K562 (cell line): ENCODE results near the gene CBX3. TPM values are rescaled to one million over a fixed set of nuclear protein-coding genes. Genes with fewer than 3 reads are reported as not detected.

Experiments
- EWSR1 ChIP-seq: fragments of 450-650 bp; IDR thresholded peaks from 2 replicates; pipeline ENCODE4 v1.6.1; 2018; ENCODE audit warnings: borderline replicate concordance, mild to moderate bottlenecking, low read depth, moderate library complexity; ENCODE audit not compliant: partially characterized antibody
- FOXA3 ChIP-seq, 2 experiments: fragments of 450-650 bp in 1 of 2; sonication (generic) in 1 of 2; formaldehyde crosslinking; IDR thresholded peaks in 1 of 2; conservative IDR thresholded peaks in 1 of 2; 2 replicates each; pipeline versions ENCODE4 v1.4.0 to v1.8.0; 2020 to 2022; ENCODE audit warnings: mild to moderate bottlenecking in 2 of 2, missing genetic modification reagents in 1 of 2
- FOXK1 ChIP-seq: sonication (generic); formaldehyde crosslinking; IDR thresholded peaks from 2 replicates; pipeline ENCODE4 v1.8.0; 2022; ENCODE audit warnings: missing genetic modification reagents, mild to moderate bottlenecking, borderline replicate concordance
- GATAD2B ChIP-seq: fragments of 450-650 bp; IDR thresholded peaks from 2 replicates; pipeline ENCODE4 v1.6.1; 2017; ENCODE audit warnings: mild to moderate bottlenecking, borderline replicate concordance
- HNRNPK ChIP-seq: fragments of 200-400 bp; formaldehyde crosslinking; IDR thresholded peaks from one replicate; pipeline ENCODE4 v1.6.1; 2018; ENCODE audit warnings: mild to moderate bottlenecking, low read depth, low read length; ENCODE audit not compliant: poor library complexity, severe bottlenecking
- ILF3 ChIP-seq: fragments of 450-650 bp; IDR thresholded peaks from 2 replicates; pipeline ENCODE4 v1.6.1; 2018; ENCODE audit warnings: antibody characterized with exemption, mild to moderate bottlenecking, moderate library complexity, borderline replicate concordance
- MTA3 ChIP-seq: fragments of 450-650 bp; formaldehyde crosslinking; IDR thresholded peaks from 2 replicates; pipeline ENCODE4 v1.6.1; 2017; ENCODE audit warnings: mild to moderate bottlenecking, borderline replicate concordance
- POLR2AphosphoS5 ChIP-seq: IDR thresholded peaks from 2 replicates; pipeline ENCODE4 v1.6.1; 2011; ENCODE audit warnings: mild to moderate bottlenecking, low read depth, low read length, moderate library complexity; ENCODE audit not compliant: control insufficient read depth, insufficient read depth
- RFX7 ChIP-seq: fragments of 250-450 bp; sonication (Bioruptor Pico); IDR thresholded peaks from 2 replicates; pipeline ENCODE4 v1.5.1; 2021; ENCODE audit warnings: mild to moderate bottlenecking
- SMARCB1 ChIP-seq: IDR thresholded peaks from 2 replicates; pipeline ENCODE4 v1.6.1; 2011; ENCODE audit warnings: improper control_type of control experiment, low read depth; ENCODE audit not compliant: insufficient read length
- TOE1 ChIP-seq, 2 experiments: fragments of 450-650 bp in 1 of 2; sonication (generic) in 1 of 2; formaldehyde crosslinking in 1 of 2; IDR thresholded peaks; 2 replicates each; pipeline versions ENCODE4 v1.7.1 to v1.8.0; 2016 to 2022; ENCODE audit warnings: borderline replicate concordance in 2 of 2, mild to moderate bottlenecking in 2 of 2, antibody characterized with exemption in 1 of 2, inconsistent platforms in 1 of 2, low read depth in 1 of 2, missing genetic modification reagents in 1 of 2, moderate library complexity in 1 of 2
- YY1 ChIP-seq, 3 experiments: IDR thresholded peaks; 2 replicates each; pipeline ENCODE4 v1.6.1; 2011; ENCODE audit warnings: low read length in 2 of 3, mild to moderate bottlenecking in 2 of 3, moderate library complexity in 2 of 3, borderline replicate concordance in 1 of 3, control low read depth in 1 of 3, low read depth in 1 of 3; ENCODE audit not compliant: insufficient read depth in 3 of 3, insufficient replicate concordance in 2 of 3, control insufficient read depth in 1 of 3, insufficient read length in 1 of 3; ENCODE audit errors: extremely low read depth in 1 of 3
- ZBED1 ChIP-seq: IDR thresholded peaks from 2 replicates; pipeline ENCODE4 v1.6.1; 2014
- ZNF445 ChIP-seq: fragments of 250-450 bp; sonication (Bioruptor Pico); IDR thresholded peaks from 2 replicates; pipeline ENCODE4 v1.4.0; 2020; ENCODE audit warnings: low read depth, mild to moderate bottlenecking, moderate library complexity
- polyA plus RNA-seq, 8 experiments: library from polyadenylated mRNA; depleted of rRNA in 4 of 8; stranded (reverse) in 5 of 8; unstranded in 3 of 8; fragments of >200 nt; fragmentation: Nextera tagmentation in 2 of 8; fragmentation: Illumina TruSeq in 1 of 8; extraction: Ambion mirVana in 2 of 8; extraction: Trizol in 1 of 8; gene quantifications; 2 replicates each; pipeline versions ENCODE4 v1.2.1 to v1.2.3, GENCODE V29; 2011 to 2014; ENCODE audit warnings: inconsistent platforms in 1 of 8, missing spikeins in 1 of 8
- total RNA-seq, 7 experiments: library from RNA; depleted of rRNA in 6 of 7; stranded (reverse); fragments of >200 nt in 6 of 7; fragmentation: Illumina TruSeq in 2 of 7; extraction: Trizol in 2 of 7; gene quantifications; 2 replicates each; pipeline versions ENCODE4 v1.2.1 to v1.2.3, GENCODE V29; 2011 to 2021; ENCODE audit warnings: low replicate concordance in 1 of 7
- TF ChIP-seq, protein P1 (sequence below): fragments of 450-650 bp; IDR thresholded peaks from 2 replicates; pipeline ENCODE4 v1.6.1; 2018; ENCODE audit not compliant: partially characterized antibody
- TF ChIP-seq, protein P2 (sequence below): fragments of 450-650 bp; formaldehyde crosslinking; IDR thresholded peaks from 2 replicates; pipeline ENCODE4 v1.4.0; 2020; ENCODE audit warnings: mild to moderate bottlenecking, moderate library complexity
- TF ChIP-seq, protein P3 (sequence below): fragments of 450-650 bp; formaldehyde crosslinking; IDR thresholded peaks from 2 replicates; pipeline ENCODE4 v1.4.0; 2022; ENCODE audit warnings: missing genetic modification characterization

Gene CBX3
- total and polyA plus RNA-seq, 9 of the 15 experiments (the other 6 are each of a cell fraction or from before 2014, with no cell fraction given) = 198 to 413 (median 328) TPM

DNA sequence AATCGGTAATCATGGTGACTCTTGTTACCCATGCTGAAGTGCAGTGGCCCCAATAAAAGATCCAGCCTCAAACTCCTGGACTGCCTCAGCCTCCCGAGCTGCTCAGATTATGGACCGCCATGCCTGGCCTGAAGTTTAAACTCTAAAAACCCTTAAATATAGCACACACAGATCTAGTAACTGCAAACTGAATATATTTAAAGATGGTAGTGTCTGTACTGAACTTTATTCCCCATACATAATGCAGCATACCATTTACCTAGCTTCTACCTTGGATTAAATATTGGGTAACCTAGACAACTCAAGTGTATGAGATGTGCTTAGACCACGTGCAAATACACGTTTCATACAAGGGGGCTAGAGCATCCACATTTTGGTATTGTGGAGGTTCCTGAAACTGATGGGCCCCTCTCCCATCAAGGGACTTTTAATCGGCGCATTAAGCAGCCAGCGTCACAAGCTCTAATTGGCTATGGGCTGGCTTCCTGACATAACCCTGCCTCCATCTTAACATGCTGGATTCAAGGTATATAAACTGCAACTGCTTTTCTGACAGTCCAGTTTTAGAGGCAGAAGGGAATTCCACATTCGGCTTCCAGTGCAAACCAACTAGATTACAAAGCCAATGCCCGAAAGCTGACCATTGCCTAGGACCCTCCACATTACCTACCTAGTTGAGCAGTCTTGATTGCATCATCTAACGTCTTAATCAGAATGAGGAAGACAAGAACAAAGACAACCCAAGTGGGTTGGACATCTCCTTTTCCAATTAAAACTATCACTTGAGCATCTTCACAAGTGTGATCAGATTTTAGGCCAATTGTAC lies 14.0 kb upstream of the CBX3 start (continued):
- TF ChIP-seq, protein P1, sequence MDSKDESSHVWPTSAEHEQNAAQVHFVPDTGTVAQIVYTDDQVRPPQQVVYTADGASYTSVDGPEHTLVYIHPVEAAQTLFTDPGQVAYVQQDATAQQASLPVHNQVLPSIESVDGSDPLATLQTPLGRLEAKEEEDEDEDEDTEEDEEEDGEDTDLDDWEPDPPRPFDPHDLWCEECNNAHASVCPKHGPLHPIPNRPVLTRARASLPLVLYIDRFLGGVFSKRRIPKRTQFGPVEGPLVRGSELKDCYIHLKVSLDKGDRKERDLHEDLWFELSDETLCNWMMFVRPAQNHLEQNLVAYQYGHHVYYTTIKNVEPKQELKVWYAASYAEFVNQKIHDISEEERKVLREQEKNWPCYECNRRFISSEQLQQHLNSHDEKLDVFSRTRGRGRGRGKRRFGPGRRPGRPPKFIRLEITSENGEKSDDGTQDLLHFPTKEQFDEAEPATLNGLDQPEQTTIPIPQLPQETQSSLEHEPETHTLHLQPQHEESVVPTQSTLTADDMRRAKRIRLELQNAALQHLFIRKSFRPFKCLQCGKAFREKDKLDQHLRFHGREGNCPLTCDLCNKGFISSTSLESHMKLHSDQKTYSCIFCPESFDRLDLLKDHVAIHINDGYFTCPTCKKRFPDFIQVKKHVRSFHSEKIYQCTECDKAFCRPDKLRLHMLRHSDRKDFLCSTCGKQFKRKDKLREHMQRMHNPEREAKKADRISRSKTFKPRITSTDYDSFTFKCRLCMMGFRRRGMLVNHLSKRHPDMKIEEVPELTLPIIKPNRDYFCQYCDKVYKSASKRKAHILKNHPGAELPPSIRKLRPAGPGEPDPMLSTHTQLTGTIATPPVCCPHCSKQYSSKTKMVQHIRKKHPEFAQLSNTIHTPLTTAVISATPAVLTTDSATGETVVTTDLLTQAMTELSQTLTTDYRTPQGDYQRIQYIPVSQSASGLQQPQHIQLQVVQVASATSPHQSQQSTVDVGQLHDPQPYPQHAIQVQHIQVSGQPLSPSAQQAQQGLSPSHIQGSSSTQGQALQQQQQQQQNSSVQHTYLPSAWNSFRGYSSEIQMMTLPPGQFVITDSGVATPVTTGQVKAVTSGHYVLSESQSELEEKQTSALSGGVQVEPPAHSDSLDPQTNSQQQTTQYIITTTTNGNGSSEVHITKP = peak; percentile 17
- TF ChIP-seq FOXK1 (CRISPR knock-in tag) (peak; percentile 71), ZNF445 (CRISPR knock-in tag) (peak; percentile 77; the same call in 1 of the 2 replicates), TOE1 (IDR thresholded peaks at IDR 0.05; ENCODE audit: borderline replicate concordance) (no peak), TOE1 (CRISPR knock-in tag; IDR thresholded peaks at IDR 0.05; ENCODE audit: borderline replicate concordance, low read depth) (no peak), FOXA3 (CRISPR knock-in tag; conservative IDR thresholded peaks at IDR 0.05 in 1 of 2, IDR thresholded peaks at IDR 0.05 in 1 of 2) (peak in 1 of 2 experiments; percentile 22; a peak in 1 of 4 replicates), EWSR1 (peak; percentile 93), ZBED1 (peak; percentile 77; the same call in 1 of the 2 replicates), HNRNPK (no peak), YY1 (IDR thresholded peaks at IDR 0.05; ENCODE audit: borderline replicate concordance in 1 of 3, control insufficient read depth in 1 of 3, extremely low read depth in 1 of 3, insufficient read depth in 3 of 3, insufficient read length in 1 of 3, insufficient replicate concordance in 2 of 3, low read depth in 1 of 3, low read length in 2 of 3) (peak in 1 of 3 experiments; percentile 64), RFX7 (0 out of 2 replicates have a peak, but pooled peaks have one; percentile 57), SMARCB1 (no peak), POLR2AphosphoS5 (peak; percentile 67), ILF3 (peak; percentile 97), MTA3 (0 out of 2 replicates have a peak, but pooled peaks have one; percentile 23), GATAD2B (peak; percentile 35; the same call in 1 of the 2 replicates)
- TF ChIP-seq, protein P2, sequence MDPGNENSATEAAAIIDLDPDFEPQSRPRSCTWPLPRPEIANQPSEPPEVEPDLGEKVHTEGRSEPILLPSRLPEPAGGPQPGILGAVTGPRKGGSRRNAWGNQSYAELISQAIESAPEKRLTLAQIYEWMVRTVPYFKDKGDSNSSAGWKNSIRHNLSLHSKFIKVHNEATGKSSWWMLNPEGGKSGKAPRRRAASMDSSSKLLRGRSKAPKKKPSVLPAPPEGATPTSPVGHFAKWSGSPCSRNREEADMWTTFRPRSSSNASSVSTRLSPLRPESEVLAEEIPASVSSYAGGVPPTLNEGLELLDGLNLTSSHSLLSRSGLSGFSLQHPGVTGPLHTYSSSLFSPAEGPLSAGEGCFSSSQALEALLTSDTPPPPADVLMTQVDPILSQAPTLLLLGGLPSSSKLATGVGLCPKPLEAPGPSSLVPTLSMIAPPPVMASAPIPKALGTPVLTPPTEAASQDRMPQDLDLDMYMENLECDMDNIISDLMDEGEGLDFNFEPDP (CRISPR knock-in tag) = peak; percentile 67; the same call in 1 of the 2 replicates
- TF ChIP-seq, protein P3, sequence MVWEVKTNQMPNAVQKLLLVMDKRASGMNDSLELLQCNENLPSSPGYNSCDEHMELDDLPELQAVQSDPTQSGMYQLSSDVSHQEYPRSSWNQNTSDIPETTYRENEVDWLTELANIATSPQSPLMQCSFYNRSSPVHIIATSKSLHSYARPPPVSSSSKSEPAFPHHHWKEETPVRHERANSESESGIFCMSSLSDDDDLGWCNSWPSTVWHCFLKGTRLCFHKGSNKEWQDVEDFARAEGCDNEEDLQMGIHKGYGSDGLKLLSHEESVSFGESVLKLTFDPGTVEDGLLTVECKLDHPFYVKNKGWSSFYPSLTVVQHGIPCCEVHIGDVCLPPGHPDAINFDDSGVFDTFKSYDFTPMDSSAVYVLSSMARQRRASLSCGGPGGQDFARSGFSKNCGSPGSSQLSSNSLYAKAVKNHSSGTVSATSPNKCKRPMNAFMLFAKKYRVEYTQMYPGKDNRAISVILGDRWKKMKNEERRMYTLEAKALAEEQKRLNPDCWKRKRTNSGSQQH (CRISPR knock-in tag) = peak; percentile 77; the same call in 1 of the 2 replicates
